Measurements from ENCODE around the gene AZIN2. TPM values are rescaled to one million over a fixed set of nuclear protein-coding genes. Genes with fewer than 3 reads are reported as not detected.

The AZIN2 gene
- total and polyA plus RNA-seq, 2 donors (not counting 3 experiments of a cell fraction or from before 2014, with no cell fraction given): 0.91 to 1.4 TPM

GRCh38 chr1:33121728-33122127 lies 40.8 kb downstream of the AZIN2 start:
- no TSS peak for BruUV-seq (replicated peaks)
- TF ChIP-seq JUN (IDR thresholded peaks at IDR 0.05; ENCODE audit: borderline replicate concordance, insufficient read depth, insufficient read length, low read depth) (no peak), POLR2A (IDR thresholded peaks at IDR 0.05; ENCODE audit: low read depth, low read length) (no peak), POLR2AphosphoS5 (IDR thresholded peaks at IDR 0.05; ENCODE audit: insufficient read depth, low read depth, low read length) (no peak), MAX (IDR thresholded peaks at IDR 0.05; ENCODE audit: insufficient read depth, insufficient read length) (no peak), FOS (IDR thresholded peaks at IDR 0.05; ENCODE audit: borderline replicate concordance, insufficient read depth, low read length) (no peak), EZH2 (IDR thresholded peaks at IDR 0.05; ENCODE audit: borderline replicate concordance, low read depth, low read length, severe bottlenecking) (no peak), CTCF (IDR thresholded peaks at IDR 0.05; ENCODE audit: extremely low read depth in 1 of 2, insufficient read depth in 1 of 2, low read depth in 1 of 2, low read length in 2 of 2) (no peak), MYC (IDR thresholded peaks at IDR 0.05; ENCODE audit: low read depth, low read length) (no peak)
- no peak overlapping the region for H3K4me3 ChIP-seq (replicated peaks in 1 of 3; ENCODE audit: insufficient read depth in 1 of 3, low read depth in 1 of 3, low read length in 3 of 3)
- H3K36me3 ChIP-seq (ENCODE audit: control insufficient read depth in 2 of 2, extremely low read depth in 1 of 2, insufficient read depth in 2 of 2, low read length in 2 of 2): no peaks in the 10 kb centered on the region
- ChIA-PET CTCF (no interaction called here), POLR2A (no interaction called here)
- dilution Hi-C loops (cut with MboI; ENCODE audit: extremely low pct_ligation_motif_present, low sequenced_read_pairs): no loop called here
- H3K9me1 ChIP-seq (replicated peaks; ENCODE audit: control insufficient read depth, extremely low read depth, insufficient read depth, low read length): no peaks in the 10 kb centered on the region
- no peaks in the 10 kb centered on the region for H4K20me1 ChIP-seq (replicated peaks; ENCODE audit: control insufficient read depth, extremely low read depth, insufficient read depth, low read length)
- H3K27ac ChIP-seq (ENCODE audit: insufficient read depth, low read depth, low read length): no peak overlapping the region
- no peak overlapping the region for H3K9ac ChIP-seq (replicated peaks; ENCODE audit: extremely low read depth, insufficient read depth, low read length)
- FAIRE-seq (no peak), DNase-seq (ENCODE audit: low read depth, low spot score) (no peak)
- intact Hi-C loops (cut with micrococcal nuclease): no loop called here
- no peak overlapping the region for H2AFZ ChIP-seq (ENCODE audit: low read depth, low read length)
- H3K4me1 ChIP-seq (ENCODE audit: control insufficient read depth, extremely low read depth, insufficient read depth, low read length): peaks cover 5% of the 10 kb centered on the region
- peaks cover 2% of the 10 kb centered on the region in 2 experiments for H3K27me3 ChIP-seq (ENCODE audit: control insufficient read depth in 2 of 2, insufficient read depth in 2 of 2, low read length in 2 of 2)
- H3K4me2 ChIP-seq (ENCODE audit: insufficient read depth, low read length): no peak overlapping the region
- H3K9me3 ChIP-seq (replicated peaks; ENCODE audit: control insufficient read depth, insufficient read depth, low read length): no peaks in the 10 kb centered on the region
- H3K79me2 ChIP-seq (ENCODE audit: control insufficient read depth, insufficient read depth, low read length): no peaks in the 10 kb centered on the region
